HG03457 (cell line): ENCODE data around the gene EHBP1L1.

ENCODE experiments used
- ATAC-seq: cut with Tn5 transposase; IDR thresholded peaks from one replicate; pipeline ENCODE4 v1.9.1; 2021; ENCODE audit warnings: moderate number of reproducible peaks; ENCODE audit not compliant: unreplicated experiment

Gene EHBP1L1

GRCh38 chr11:65546217-65546958, 29.5 kb upstream of the EHBP1L1 start:
- ATAC-seq, result peak; percentile 42

- ATAC-seq, result no peak
Observed at GRCh38 chr11:65547446-65548125, 28.3 kb upstream of the EHBP1L1 start.

- ATAC-seq, result no peak
Observed at GRCh38 chr11:65548395-65548794, 27.5 kb upstream of the EHBP1L1 start.

GRCh38 chr11:65549096-65549495, 26.8 kb upstream of the EHBP1L1 start:
- no peak for ATAC-seq

GRCh38 chr11:65551572-65552387, 24.1 kb upstream of the EHBP1L1 start:
- no peak for ATAC-seq

GRCh38 chr11:65552388-65552951, 23.4 kb upstream of the EHBP1L1 start:
- no peak for ATAC-seq

- no peak for ATAC-seq
Observed at GRCh38 chr11:65553301-65554001, 22.4 kb upstream of the EHBP1L1 start.

GRCh38 chr11:65554057-65554818, 21.6 kb upstream of the EHBP1L1 start:
- ATAC-seq, result no peak

GRCh38 chr11:65554842-65555430, 20.9 kb upstream of the EHBP1L1 start:
- ATAC-seq, result no peak

- no peak for ATAC-seq
Observed at GRCh38 chr11:65555693-65556231, 20.1 kb upstream of the EHBP1L1 start.

GRCh38 chr11:65556470-65557279, 19.2 kb upstream of the EHBP1L1 start:
- ATAC-seq, result no peak

- no peak for ATAC-seq
Observed at GRCh38 chr11:65557280-65558001, 18.4 kb upstream of the EHBP1L1 start.

- ATAC-seq, result no peak
Observed at GRCh38 chr11:65558002-65558929, 17.6 kb upstream of the EHBP1L1 start, which contains the start of gene LTBP3. LTBP3 (minus strand) TSS chr11:65558359; CDS start chr11:65557959, 400 bp downstream.

GRCh38 chr11:65558930-65559509, 16.8 kb upstream of the EHBP1L1 start:
- no peak for ATAC-seq

- no peak for ATAC-seq
Observed at GRCh38 chr11:65559535-65559934, 16.3 kb upstream of the EHBP1L1 start.

GRCh38 chr11:65559951-65560537, 15.8 kb upstream of the EHBP1L1 start:
- ATAC-seq, result no peak
